Stomach (tissue), 19 donors: ENCODE results near the gene PPRC1. TPM values are rescaled to one million over a fixed set of nuclear protein-coding genes. Genes with fewer than 3 reads are reported as not detected.

Source experiments
- DNase-seq, 2 donors: peaks; one replicate each; pipeline versions ENCODE4 v3.0.0 to v3.0.0-alpha.2; 2013 to 2019
- H3K27ac ChIP-seq, 5 donors: fragments of 200-600 bp in 4 of 5; sonication (generic) in 4 of 5; one replicate each; pipeline ENCODE4 v1.5.1; 2013 to 2019; ENCODE audit warnings: mild to moderate bottlenecking in 1 of 5, moderate library complexity in 1 of 5
- H3K27me3 ChIP-seq, 3 donors: fragments of 200-600 bp; sonication (generic); one replicate each; pipeline ENCODE4 v1.5.1; 2017 to 2019; ENCODE audit warnings: mixed run types in 1 of 3
- H3K36me3 ChIP-seq, 4 donors: fragments of 200-600 bp; sonication (generic); 1 replicate in 3 of 4; 2 replicates in 1 of 4; pipeline ENCODE4 v1.5.1; 2016 to 2019
- H3K4me1 ChIP-seq, 4 donors: fragments of 200-600 bp; sonication (generic); one replicate each; pipeline ENCODE4 v1.5.1; 2016 to 2019
- H3K4me3 ChIP-seq, 4 donors: fragments of 200-600 bp; sonication (generic) in 3 of 4; one replicate each; pipeline ENCODE4 v1.5.1; 2016 to 2019; ENCODE audit warnings: mild to moderate bottlenecking in 1 of 4
- H3K9me3 ChIP-seq, 4 donors: fragments of 200-600 bp; sonication (generic); one replicate each; pipeline ENCODE4 v1.5.1; 2016 to 2019
- EP300 ChIP-seq: sonication (generic); formaldehyde crosslinking; IDR thresholded peaks from one replicate; pipeline ENCODE4 v1.6.1; 2017; ENCODE audit warnings: antibody characterized with exemption
- POLR2A ChIP-seq, 4 donors: fragments of 450-650 bp; IDR thresholded peaks; one replicate each; pipeline ENCODE4 v1.6.1; 2016; ENCODE audit warnings: antibody characterized with exemption in 4 of 4, control low read depth in 2 of 4, mild to moderate bottlenecking in 1 of 4, moderate library complexity in 1 of 4
- POLR2AphosphoS5 ChIP-seq, 3 donors: sonication (generic); formaldehyde crosslinking; IDR thresholded peaks; one replicate each; pipeline ENCODE4 v1.6.1; 2016; ENCODE audit warnings: antibody characterized with exemption in 3 of 3
- WGBS, 5 donors: extraction: QIAGEN DNeasy Blood & Tissue Kit in 3 of 5; methylation state at CpG; one replicate each; pipeline versions ENCODE4 v1.1.5 to v1.1.7; 2013 to 2018; 5-methylcytosine and 5-hydroxymethylcytosine counted together
- intact Hi-C: fragments of 100-400 bp; cut with DNase I; formaldehyde crosslinking; loops from one replicate; pipeline ENCODE4 v1.15.1; 2023; ENCODE audit warnings: low total_unique reads
- long read RNA-seq, 10 donors: transcript quantifications; one replicate each; lab custom pipeline, GENCODE V29; 2026
- polyA plus RNA-seq, 3 donors: library from polyadenylated mRNA; stranded (reverse); fragments of 200-250 nt; gene quantifications; one replicate each; pipeline ENCODE4 v1.2.3, GENCODE V29; 2013
- total RNA-seq, 5 donors: library from RNA; depleted of rRNA; stranded (reverse); fragments of >200 nt; gene quantifications; one replicate each; pipeline versions ENCODE4 v1.1.0 to v1.2.3, GENCODE V29; 2014 to 2016
- TF ChIP-seq, protein P1 (sequence below), 7 experiments: fragments of 450-650 bp in 4 of 7; fragments of 200-600 bp in 3 of 7; sonication (generic) in 3 of 7; IDR thresholded peaks; one replicate each; pipeline ENCODE4 v1.5.1; 2016 to 2019; ENCODE audit warnings: antibody characterized with exemption in 7 of 7, control low read depth in 2 of 7, mild to moderate bottlenecking in 1 of 7
- donor health status: healthy with polysubstance abuse.
- donor health status: Bipolar disorder and iron deficiency.
- donor health status: healthy.

The PPRC1 gene, protein sequence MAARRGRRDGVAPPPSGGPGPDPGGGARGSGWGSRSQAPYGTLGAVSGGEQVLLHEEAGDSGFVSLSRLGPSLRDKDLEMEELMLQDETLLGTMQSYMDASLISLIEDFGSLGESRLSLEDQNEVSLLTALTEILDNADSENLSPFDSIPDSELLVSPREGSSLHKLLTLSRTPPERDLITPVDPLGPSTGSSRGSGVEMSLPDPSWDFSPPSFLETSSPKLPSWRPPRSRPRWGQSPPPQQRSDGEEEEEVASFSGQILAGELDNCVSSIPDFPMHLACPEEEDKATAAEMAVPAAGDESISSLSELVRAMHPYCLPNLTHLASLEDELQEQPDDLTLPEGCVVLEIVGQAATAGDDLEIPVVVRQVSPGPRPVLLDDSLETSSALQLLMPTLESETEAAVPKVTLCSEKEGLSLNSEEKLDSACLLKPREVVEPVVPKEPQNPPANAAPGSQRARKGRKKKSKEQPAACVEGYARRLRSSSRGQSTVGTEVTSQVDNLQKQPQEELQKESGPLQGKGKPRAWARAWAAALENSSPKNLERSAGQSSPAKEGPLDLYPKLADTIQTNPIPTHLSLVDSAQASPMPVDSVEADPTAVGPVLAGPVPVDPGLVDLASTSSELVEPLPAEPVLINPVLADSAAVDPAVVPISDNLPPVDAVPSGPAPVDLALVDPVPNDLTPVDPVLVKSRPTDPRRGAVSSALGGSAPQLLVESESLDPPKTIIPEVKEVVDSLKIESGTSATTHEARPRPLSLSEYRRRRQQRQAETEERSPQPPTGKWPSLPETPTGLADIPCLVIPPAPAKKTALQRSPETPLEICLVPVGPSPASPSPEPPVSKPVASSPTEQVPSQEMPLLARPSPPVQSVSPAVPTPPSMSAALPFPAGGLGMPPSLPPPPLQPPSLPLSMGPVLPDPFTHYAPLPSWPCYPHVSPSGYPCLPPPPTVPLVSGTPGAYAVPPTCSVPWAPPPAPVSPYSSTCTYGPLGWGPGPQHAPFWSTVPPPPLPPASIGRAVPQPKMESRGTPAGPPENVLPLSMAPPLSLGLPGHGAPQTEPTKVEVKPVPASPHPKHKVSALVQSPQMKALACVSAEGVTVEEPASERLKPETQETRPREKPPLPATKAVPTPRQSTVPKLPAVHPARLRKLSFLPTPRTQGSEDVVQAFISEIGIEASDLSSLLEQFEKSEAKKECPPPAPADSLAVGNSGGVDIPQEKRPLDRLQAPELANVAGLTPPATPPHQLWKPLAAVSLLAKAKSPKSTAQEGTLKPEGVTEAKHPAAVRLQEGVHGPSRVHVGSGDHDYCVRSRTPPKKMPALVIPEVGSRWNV (N-terminal part only)
- 10 to 100 TPM; 11.7 to 37.3 (median 17.9) TPM for total RNA-seq
- polyA plus RNA-seq: 10 to 100 TPM; 10.4 to 15.8 (median 13.0) TPM
- long read RNA-seq, donor 1, partial matches to known transcripts: 0 of 1 reads
- long read RNA-seq, donor 1, other reads (novel, unspliced or antisense): 0 of 1 reads
- long read RNA-seq, donor 2, partial matches to known transcripts: 0 of 2 reads
- long read RNA-seq, donor 2, other reads (novel, unspliced or antisense): 0 of 2 reads
- long read RNA-seq, donor 3, partial matches to known transcripts: 6 of 6 reads
- long read RNA-seq, donor 3, other reads (novel, unspliced or antisense): 0 of 6 reads
- long read RNA-seq, donor 4: 0 reads
- long read RNA-seq, donor 5, full-length matches to known transcripts: 2 of 2 reads
- long read RNA-seq, donor 5, partial matches to known transcripts: 0 of 2 reads
- long read RNA-seq, donor 5, other reads (novel, unspliced or antisense): 0 of 2 reads
- long read RNA-seq, donor 6, partial matches to known transcripts: 32 of 34 reads
- long read RNA-seq, donor 6, other reads (novel, unspliced or antisense): 0 of 34 reads
- long read RNA-seq, donor 7, partial matches to known transcripts: 6 of 10 reads
- long read RNA-seq, donor 7, other reads (novel, unspliced or antisense): 0 of 10 reads
- long read RNA-seq, donor 8, partial matches to known transcripts: 0 of 3 reads
- long read RNA-seq, donor 8, other reads (novel, unspliced or antisense): 0 of 3 reads
- long read RNA-seq, donor 9, partial matches to known transcripts: 5 of 6 reads
- long read RNA-seq, donor 9, other reads (novel, unspliced or antisense): 0 of 6 reads
- long read RNA-seq, donor 10: 0 reads

GRCh38 chr10:102132563-102133372, at the start of gene PPRC1:
PPRC1 (plus strand) TSS chr10:102133040; CDS start chr10:102133069, 29 bp downstream.
- no peaks in the 10 kb centered on the region for H3K27me3 ChIP-seq
- DNase-seq: peak; percentile 99 to 100
- peaks cover 2 to 5% (median 4%) of the 10 kb centered on the region in 4 donors for H3K36me3 ChIP-seq
- H3K4me1 ChIP-seq: peaks cover 16 to 45% (median 34%) of the 10 kb centered on the region in 4 donors
- H3K4me3 ChIP-seq: peak within 1 kb of the TSS; percentile 94 to 100 (median 97)
- H3K27ac ChIP-seq: peak within 1 kb of the TSS; percentile 90 to 97 (median 95)
- intact Hi-C loops: no loop called here
- TF ChIP-seq, protein P1, sequence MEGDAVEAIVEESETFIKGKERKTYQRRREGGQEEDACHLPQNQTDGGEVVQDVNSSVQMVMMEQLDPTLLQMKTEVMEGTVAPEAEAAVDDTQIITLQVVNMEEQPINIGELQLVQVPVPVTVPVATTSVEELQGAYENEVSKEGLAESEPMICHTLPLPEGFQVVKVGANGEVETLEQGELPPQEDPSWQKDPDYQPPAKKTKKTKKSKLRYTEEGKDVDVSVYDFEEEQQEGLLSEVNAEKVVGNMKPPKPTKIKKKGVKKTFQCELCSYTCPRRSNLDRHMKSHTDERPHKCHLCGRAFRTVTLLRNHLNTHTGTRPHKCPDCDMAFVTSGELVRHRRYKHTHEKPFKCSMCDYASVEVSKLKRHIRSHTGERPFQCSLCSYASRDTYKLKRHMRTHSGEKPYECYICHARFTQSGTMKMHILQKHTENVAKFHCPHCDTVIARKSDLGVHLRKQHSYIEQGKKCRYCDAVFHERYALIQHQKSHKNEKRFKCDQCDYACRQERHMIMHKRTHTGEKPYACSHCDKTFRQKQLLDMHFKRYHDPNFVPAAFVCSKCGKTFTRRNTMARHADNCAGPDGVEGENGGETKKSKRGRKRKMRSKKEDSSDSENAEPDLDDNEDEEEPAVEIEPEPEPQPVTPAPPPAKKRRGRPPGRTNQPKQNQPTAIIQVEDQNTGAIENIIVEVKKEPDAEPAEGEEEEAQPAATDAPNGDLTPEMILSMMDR (IDR thresholded peaks at IDR 0.05): peak in 5 of 7 experiments; percentile 79 to 93 (median 92)
- TF ChIP-seq EP300: no peak
- peak; percentile 79 to 95 (median 92) for TF ChIP-seq POLR2AphosphoS5 (IDR thresholded peaks at IDR 0.05)
- no peak for TF ChIP-seq POLR2A (IDR thresholded peaks at IDR 0.05)
- H3K9me3 ChIP-seq: no peaks in the 10 kb centered on the region
- WGBS, 5 donors: 0% methylated on average over 30 to 64 of the region's 64 CpGs

GRCh38 chr10:102083541-102083940, 49.3 kb upstream of the PPRC1 start:
- intact Hi-C loops: no loop called here

More at GRCh38 chr10:102083541-102083940, 49.3 kb upstream of the PPRC1 start:
- no peaks in the 10 kb centered on the region for H3K9me3 ChIP-seq
- H3K4me3 ChIP-seq: no peak overlapping the region
- DNase-seq: no peak
- H3K27me3 ChIP-seq: no peaks in the 10 kb centered on the region
- no peak overlapping the region for H3K27ac ChIP-seq
- no peaks in the 10 kb centered on the region for H3K4me1 ChIP-seq
- TF ChIP-seq POLR2A (IDR thresholded peaks at IDR 0.05) (no peak), EP300 (no peak), POLR2AphosphoS5 (IDR thresholded peaks at IDR 0.05) (no peak)
- TF ChIP-seq, protein P1 (IDR thresholded peaks at IDR 0.05): no peak
- 87 to 99% (median 93%) methylated on average over 3 of the region's 3 CpGs for WGBS, 5 donors
- no peaks in the 10 kb centered on the region for H3K36me3 ChIP-seq
